Measurements from ENCODE around the gene ZNF385A.

ZNF385A gene

GRCh38 chr12:54373649-54374561 lies 10.6 kb downstream of the ZNF385A start:
- no peak for DNase-seq

- no peak for DNase-seq
Observed at GRCh38 chr12:54372113-54372806, 12.3 kb downstream of the ZNF385A start.

DNA sequence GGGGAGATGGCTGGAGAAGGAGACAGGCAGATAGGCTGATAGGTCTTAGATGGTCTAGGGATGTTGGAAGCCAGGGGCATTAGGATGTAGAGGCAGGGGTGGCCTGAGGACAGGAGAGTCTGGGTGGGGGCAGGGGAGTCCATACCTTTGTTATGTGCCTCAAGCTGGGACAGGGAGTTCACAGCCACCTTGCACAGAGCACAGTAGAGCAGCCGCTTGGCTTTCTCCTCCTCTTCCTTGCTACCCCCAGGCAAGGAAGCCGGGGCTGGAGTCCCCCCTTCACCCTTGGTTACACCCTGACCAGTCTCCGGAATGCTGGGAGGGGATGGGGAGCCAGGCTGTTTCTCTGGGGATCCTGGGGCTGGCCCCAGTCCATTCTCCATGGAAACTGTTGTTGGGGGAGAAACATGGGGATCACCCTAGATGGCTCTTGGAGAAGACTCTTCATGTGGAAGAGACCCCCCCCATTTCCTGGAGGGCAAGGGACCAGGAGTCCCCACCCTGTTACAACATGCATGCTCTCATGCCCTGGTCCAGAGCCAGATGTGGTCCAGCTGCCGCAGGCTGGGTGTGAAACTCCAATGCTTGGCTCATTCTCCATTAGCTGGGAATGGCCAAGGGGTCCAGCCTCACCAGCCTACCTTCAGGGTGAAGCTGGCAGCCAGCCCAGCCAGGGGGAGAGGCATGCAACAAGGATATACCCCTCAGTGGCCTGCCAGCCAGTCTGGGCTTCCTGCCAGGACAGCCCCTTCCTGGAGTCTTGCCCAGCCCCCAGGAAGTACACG lies 13.0 kb downstream of the ZNF385A start:
- no peak for DNase-seq

DNA sequence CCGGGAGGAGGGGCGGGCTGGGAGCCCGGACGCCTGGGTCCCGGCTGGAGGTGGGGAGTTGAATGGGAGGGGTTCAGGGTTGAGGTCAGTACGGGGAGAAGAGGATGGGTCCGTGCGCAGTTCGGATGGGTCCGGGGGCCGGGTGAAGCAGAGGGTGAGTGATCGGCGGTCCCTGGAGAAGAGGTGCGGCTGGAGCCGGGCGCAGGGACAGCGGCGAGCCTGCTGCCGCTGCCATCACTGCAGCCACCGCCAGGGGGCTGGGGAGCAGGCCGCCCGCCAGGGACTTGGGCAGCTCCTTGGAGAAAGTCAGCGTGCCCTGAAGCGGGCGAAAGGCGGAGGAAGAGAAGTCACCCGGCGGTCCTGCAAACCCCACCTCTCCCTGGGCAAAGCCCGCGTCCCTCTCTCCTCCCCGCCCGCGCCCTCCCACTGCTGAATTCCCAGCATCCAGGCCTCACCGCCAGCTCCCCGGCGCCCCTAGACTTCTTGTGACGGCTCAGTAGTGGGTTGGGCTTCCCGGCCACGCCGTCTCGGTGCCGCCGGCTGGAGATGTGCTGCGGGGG lies 14.3 kb downstream of the ZNF385A start:
- DNase-seq, result no peak

GRCh38 chr12:54369597-54370131 lies 14.9 kb downstream of the ZNF385A start:
- no peak for DNase-seq

- DNase-seq, result peak; percentile 38
Observed at GRCh38 chr12:54368709-54369596, 15.6 kb downstream of the ZNF385A start.

GRCh38 chr12:54368025-54368708 lies 16.4 kb downstream of the ZNF385A start:
- no peak for DNase-seq

GRCh38 chr12:54364413-54364812 lies 20.1 kb downstream of the ZNF385A start, which contains the start of gene GPR84:
Gene GPR84, minus strand, starts transcription at chr12:54364486. Its CDS starts 635 bp downstream, at chr12:54363851.
- DNase-seq, result no peak

DNA sequence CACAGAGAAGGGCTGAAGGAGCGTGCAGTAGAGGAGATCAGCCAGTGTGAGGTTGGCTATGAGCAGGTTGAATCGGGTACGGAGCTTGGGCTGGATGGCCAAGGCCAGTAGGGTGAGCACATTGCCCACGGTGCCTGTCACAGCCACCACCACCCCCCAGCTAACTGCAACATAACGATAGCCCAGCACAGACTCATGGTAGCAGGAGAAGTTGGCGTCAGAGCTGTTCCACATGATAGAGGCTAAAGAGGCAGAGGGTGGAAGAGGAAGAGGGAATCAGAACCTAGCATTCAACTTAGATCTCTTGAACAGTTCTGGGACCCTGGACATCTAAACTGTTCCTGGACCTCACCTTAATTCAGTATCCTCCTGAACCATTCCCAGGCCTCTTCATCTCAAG lies 20.9 kb downstream of the ZNF385A start:
- DNase-seq, result no peak

DNA sequence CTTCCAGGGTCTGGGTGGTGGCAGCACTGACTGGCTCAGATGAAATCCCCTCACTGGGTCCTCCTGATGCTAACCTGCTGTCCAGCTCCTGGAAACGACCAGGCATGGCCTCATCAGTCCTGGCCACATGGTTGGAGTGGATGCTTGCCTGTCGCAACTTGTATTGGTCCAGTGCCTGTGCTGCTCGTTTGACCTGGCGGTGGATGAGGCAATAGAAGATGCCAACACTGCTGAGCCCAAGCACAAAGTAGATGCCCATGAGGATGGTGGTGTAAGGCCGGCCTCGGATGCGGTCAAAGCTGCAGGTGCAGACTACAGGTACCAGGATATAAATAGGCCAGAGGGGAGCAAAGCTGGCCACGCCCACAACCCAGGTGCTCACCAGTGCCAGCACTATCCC lies 21.5 kb downstream of the ZNF385A start:
- no peak for DNase-seq

- no peak for DNase-seq
Observed at GRCh38 chr12:54360717-54361456, 23.6 kb downstream of the ZNF385A start.

- no peak for DNase-seq
Observed at GRCh38 chr12:54359762-54360351, 24.7 kb downstream of the ZNF385A start.

GRCh38 chr12:54358945-54359761 lies 25.4 kb downstream of the ZNF385A start:
- peak; percentile 72 for DNase-seq

DNA sequence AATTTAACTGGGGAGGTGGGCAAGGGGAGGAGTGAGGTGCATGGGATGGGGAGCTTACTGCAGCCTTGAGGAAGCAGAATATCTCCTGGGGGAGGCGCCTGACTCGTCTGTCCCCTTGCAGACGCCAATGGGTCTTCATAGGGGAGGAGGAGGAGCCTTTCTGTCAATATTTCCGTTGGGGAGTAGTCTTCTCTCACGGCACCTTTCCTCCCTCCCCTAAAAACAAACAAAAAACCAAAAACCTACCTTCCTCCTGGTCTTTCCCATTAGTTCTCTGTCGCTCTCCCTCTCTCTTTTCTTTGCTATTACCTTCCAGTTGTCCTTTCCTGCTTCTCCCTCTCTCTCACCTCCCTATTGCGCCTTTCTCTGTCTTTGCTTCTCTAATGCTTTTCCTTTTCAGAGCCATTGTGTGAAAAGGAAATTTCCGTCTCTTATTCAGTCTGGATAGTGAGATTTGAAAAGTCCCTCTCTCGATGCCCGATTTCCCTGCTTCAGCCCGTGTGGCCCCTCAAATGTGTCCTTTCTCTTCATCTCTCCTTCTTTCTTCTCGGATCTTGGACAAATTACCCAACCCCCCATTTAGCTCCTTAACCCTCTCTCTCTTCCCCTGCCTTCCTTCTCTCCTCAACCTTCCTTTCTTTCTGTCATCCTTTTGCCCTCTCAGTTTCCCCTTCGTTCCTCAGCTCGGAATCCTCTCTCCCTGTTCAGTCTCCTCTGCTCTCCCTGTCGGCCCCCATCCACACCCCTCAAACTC lies 26.2 kb downstream of the ZNF385A start:
- no peak for DNase-seq

DNA sequence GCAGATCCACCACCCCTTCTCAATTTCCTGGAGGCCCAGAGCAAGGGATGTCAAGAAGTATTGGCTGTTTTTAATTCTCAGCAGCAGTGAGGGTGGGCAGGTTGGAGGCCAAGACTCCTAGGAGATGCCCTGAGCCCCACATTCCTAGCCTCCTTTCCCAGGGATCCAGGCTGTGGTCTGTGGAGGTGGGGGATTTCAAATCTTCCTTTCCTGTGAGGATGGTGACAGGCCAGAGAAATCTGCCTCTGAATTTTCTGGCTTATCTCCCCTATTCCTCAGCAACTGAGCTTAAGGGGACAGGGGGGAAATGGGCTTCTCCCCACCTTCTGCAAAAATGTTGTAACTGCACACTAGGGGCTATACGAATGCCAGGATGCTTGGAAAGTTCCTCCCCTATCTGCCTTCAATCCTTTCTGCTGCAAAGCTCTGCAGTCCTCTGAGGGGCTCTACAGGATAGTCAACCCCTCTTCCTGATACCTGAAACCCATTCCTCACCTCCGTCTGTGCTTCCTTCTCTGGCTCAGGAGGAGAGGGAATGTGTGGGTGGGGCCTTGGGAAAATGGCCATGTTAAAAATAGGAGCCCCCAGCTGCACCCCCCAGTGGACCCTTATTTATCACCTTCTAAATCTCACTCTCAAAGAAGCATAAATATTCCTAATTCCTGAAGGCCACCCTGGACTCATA lies 26.9 kb downstream of the ZNF385A start:
- DNase-seq, result no peak

DNA sequence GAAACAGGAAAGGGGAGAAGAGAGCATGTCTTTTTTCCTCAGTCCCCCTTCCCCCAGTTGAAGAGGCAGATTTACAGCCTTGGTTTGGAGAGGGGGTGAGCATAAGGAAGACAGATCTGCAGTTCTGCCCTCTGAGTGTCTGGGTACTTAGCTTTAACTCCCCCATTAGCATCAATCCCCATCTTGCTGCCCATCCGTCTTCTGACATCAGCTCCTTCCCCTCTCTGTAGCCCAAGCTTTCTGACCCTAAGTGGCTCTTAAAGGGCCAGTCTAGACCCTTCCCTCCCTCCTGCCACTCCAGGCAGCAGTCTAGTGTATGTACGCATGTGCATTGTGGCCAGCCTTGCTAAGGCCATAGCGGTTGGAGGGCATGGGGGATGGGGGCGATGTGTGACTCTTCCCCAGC lies 27.6 kb downstream of the ZNF385A start:
- no peak for DNase-seq

DNA sequence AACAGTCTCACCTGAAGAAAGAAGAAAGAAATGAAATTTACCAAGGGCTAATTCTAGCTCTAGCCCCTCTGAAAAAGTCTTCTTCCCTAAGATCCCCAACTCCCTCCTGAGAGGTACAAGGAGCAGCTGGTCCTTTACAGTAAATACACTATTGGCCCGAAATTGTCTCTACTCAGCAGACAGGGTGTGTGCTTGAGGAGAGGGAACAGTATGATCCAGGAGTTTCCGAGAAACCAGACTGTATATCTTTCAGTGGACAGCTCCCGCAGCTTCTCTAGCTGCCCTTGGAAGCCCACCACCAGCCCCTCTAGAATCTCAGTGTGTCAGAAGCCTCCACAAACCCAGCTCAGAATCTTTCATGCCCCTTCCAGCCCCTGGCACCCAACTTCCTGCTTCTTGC lies 28.3 kb downstream of the ZNF385A start:
- no peak for DNase-seq

All from activated gamma-delta T cell (primary cell).